Measurements from ENCODE around the gene CCDC61.
A peak's percentile ranks its signal among the peaks of the same experiment; 100 is the strongest.

CCDC61 gene
- long read RNA-seq, donor 1, partial matches to known transcripts = 0 of 2 reads
- long read RNA-seq, donor 1, other reads (novel, unspliced or antisense) = 0 of 2 reads
- long read RNA-seq, donor 2, partial matches to known transcripts = 0 of 3 reads
- long read RNA-seq, donor 2, other reads (novel, unspliced or antisense) = 0 of 3 reads
- long read RNA-seq, donor 3 = 0 reads
- long read RNA-seq, donor 4, partial matches to known transcripts = 0 of 2 reads
- long read RNA-seq, donor 4, other reads (novel, unspliced or antisense) = 0 of 2 reads
- long read RNA-seq, donor 5, partial matches to known transcripts = 0 of 2 reads
- long read RNA-seq, donor 5, other reads (novel, unspliced or antisense) = 0 of 2 reads
- long read RNA-seq, donor 6 = 0 reads
- long read RNA-seq, donor 7, partial matches to known transcripts = 0 of 1 reads
- long read RNA-seq, donor 7, other reads (novel, unspliced or antisense) = 0 of 1 reads
- long read RNA-seq, donor 8 = 0 reads

- DNase-seq = peak; percentile 99
Measured at GRCh38 chr19:45994998-45995714, at the start of gene CCDC61. Gene CCDC61 (plus strand): TSS chr19:45995467. CDS start chr19:46003019, 7,552 bp downstream.

GRCh38 chr19:45947926-45948325 lies 47.3 kb upstream of the CCDC61 start:
- DNase-seq = no peak

- DNase-seq = no peak
Measured at GRCh38 chr19:45952341-45952685, 43.0 kb upstream of the CCDC61 start.

- DNase-seq = peak; percentile 52
Measured at GRCh38 chr19:45952686-45953505, 42.4 kb upstream of the CCDC61 start.

GRCh38 chr19:45953676-45954075 lies 41.6 kb upstream of the CCDC61 start:
- DNase-seq = no peak

GRCh38 chr19:45954156-45954555 lies 41.1 kb upstream of the CCDC61 start:
- no peak for DNase-seq

- no peak for DNase-seq
Measured at GRCh38 chr19:45955905-45956608, 39.2 kb upstream of the CCDC61 start.

GRCh38 chr19:45958320-45958719 lies 36.9 kb upstream of the CCDC61 start:
- no peak for DNase-seq

- DNase-seq = no peak
Measured at GRCh38 chr19:45958769-45959516, 36.3 kb upstream of the CCDC61 start.

GRCh38 chr19:45959517-45960025 lies 35.7 kb upstream of the CCDC61 start:
- DNase-seq = no peak

GRCh38 chr19:45960595-45961235 lies 34.6 kb upstream of the CCDC61 start:
- DNase-seq = no peak

GRCh38 chr19:45962021-45962420 lies 33.2 kb upstream of the CCDC61 start:
- no peak for DNase-seq

GRCh38 chr19:45967246-45967645 lies 28.0 kb upstream of the CCDC61 start:
- no peak for DNase-seq

GRCh38 chr19:45968626-45969025 lies 26.6 kb upstream of the CCDC61 start:
- no peak for DNase-seq

- no peak for DNase-seq
Measured at GRCh38 chr19:45969676-45970075, 25.6 kb upstream of the CCDC61 start.

GRCh38 chr19:45971260-45971902 lies 23.9 kb upstream of the CCDC61 start:
- no peak for DNase-seq

GRCh38 chr19:45972081-45972946 lies 23.0 kb upstream of the CCDC61 start:
- DNase-seq = peak; percentile 7

GRCh38 chr19:45972947-45973540 lies 22.2 kb upstream of the CCDC61 start:
- no peak for DNase-seq

Data from right kidney (tissue), 9 donors.